Thyroid gland (tissue), 4 donors: ENCODE data around the gene ZSCAN2. TPM values are rescaled to one million over a fixed set of nuclear protein-coding genes. Genes with fewer than 3 reads are reported as not detected.

Source experiments
- DNase-seq, 2 donors: peaks; one replicate each; pipeline ENCODE4 v3.0.0-alpha.2; 2019
- H3K27ac ChIP-seq, 3 donors: fragments of 200-600 bp; sonication (generic); 1 replicate in 2 of 3; 2 replicates in 1 of 3; pipeline ENCODE4 v1.5.1; 2016 to 2019; ENCODE audit warnings: mild to moderate bottlenecking in 1 of 3, moderate library complexity in 1 of 3
- H3K27me3 ChIP-seq: fragments of 200-600 bp; sonication (generic); one replicate; pipeline ENCODE4 v1.5.1; 2019
- H3K36me3 ChIP-seq, 2 donors: fragments of 200-600 bp; sonication (generic); one replicate each; pipeline ENCODE4 v1.5.1; 2016 to 2019
- H3K4me1 ChIP-seq, 2 donors: fragments of 200-600 bp; sonication (generic); one replicate each; pipeline ENCODE4 v1.5.1; 2017 to 2019
- H3K4me3 ChIP-seq, 3 donors: fragments of 200-600 bp; sonication (generic); replicated peaks in 1 of 3; 1 replicate in 2 of 3; 2 replicates in 1 of 3; pipeline ENCODE4 v1.5.1; 2016; ENCODE audit warnings: mild to moderate bottlenecking in 1 of 3
- H3K9me3 ChIP-seq: fragments of 200-600 bp; sonication (generic); one replicate; pipeline ENCODE4 v1.5.1; 2017
- CTCF ChIP-seq, 6 experiments: fragments of 200-600 bp in 3 of 6; fragments of 450-650 bp in 3 of 6; sonication (generic) in 3 of 6; IDR thresholded peaks; one replicate each; pipeline ENCODE4 v1.5.1; 2016 to 2019; ENCODE audit warnings: antibody characterized with exemption in 6 of 6, mild to moderate bottlenecking in 2 of 6, inconsistent platforms in 1 of 6, moderate library complexity in 1 of 6
- POLR2A ChIP-seq, 2 donors: fragments of 450-650 bp; IDR thresholded peaks; one replicate each; pipeline ENCODE4 v1.6.1; 2017; ENCODE audit warnings: antibody characterized with exemption in 2 of 2, mild to moderate bottlenecking in 2 of 2, moderate library complexity in 1 of 2
- whole genome bisulfite sequencing, 2 donors: methylation state at CpG; one replicate each; pipeline ENCODE4 v1.1.5; 2017; 5-methylcytosine and 5-hydroxymethylcytosine counted together
- intact Hi-C: fragments of 100-400 bp; cut with DNase I; formaldehyde crosslinking; loops from one replicate; pipeline ENCODE4 v1.15.1; 2023
- total RNA-seq, 4 donors: library from RNA; depleted of rRNA; stranded (reverse); fragments of >200 nt; gene quantifications; one replicate each; pipeline ENCODE4 v1.2.3, GENCODE V29; 2016

The ZSCAN2 gene
- total RNA-seq, 4 donors from 2014 or later, result 9.1 to 22.7 (median 11.7) TPM

- no peak overlapping the region for H3K4me3 ChIP-seq
- DNase-seq, result no peak
- no peaks in the 10 kb centered on the region for H3K9me3 ChIP-seq
- intact Hi-C loops, result loop anchor here (10.0 kb wide), 1 partner anchor 95 kb away; the partner anchor contains the start of gene ZNF592
- 92 to 100% methylated on average over 2 of the region's 2 CpGs for WGBS, 2 donors
- peak overlapping the region in 1 of 3 donors; percentile 2 for H3K27ac ChIP-seq
- H3K27me3 ChIP-seq, result no peaks in the 10 kb centered on the region
- peaks cover 13 to 32% of the 10 kb centered on the region in 2 donors for H3K4me1 ChIP-seq
- TF ChIP-seq CTCF (IDR thresholded peaks at IDR 0.05), result no peak
- no peak for TF ChIP-seq POLR2A (IDR thresholded peaks at IDR 0.05)
- H3K36me3 ChIP-seq, result peaks cover 42 to 56% of the 10 kb centered on the region in 2 donors
Observed at GRCh38 chr15:84649706-84650105, 48.9 kb downstream of the ZSCAN2 start.

GRCh38 chr15:84653584-84653909 lies 52.7 kb downstream of the ZSCAN2 start:
- Histone ChIP-seq H3K27me3 (no peaks in the 10 kb centered on the region), H3K4me1 (peaks cover 18 to 35% of the 10 kb centered on the region in 2 donors), H3K27ac (peak overlapping the region; percentile 62 to 88 (median 83)), H3K9me3 (no peaks in the 10 kb centered on the region), H3K36me3 (peaks cover 8 to 20% of the 10 kb centered on the region in 2 donors), H3K4me3 (peak overlapping the region; percentile 77 to 94 (median 80))
- WGBS, 2 donors, result 7 to 24% methylated on average over 6 to 7 of the region's 7 CpGs
- intact Hi-C loops, result loop anchor here (10.0 kb wide), 1 partner anchor 91 kb away; the partner anchor contains the start of gene ZNF592
- TF ChIP-seq POLR2A (IDR thresholded peaks at IDR 0.05) (no peak), CTCF (IDR thresholded peaks at IDR 0.05) (no peak)
- DNase-seq, result peak in 1 of 2 donors; percentile 22

- H3K27ac ChIP-seq, result peak within 1 kb of the TSS; percentile 62 to 88 (median 83)
- WGBS, 2 donors, result 0 to 1% methylated on average over 11 to 24 of the region's 49 CpGs
- no peaks in the 10 kb centered on the region for H3K27me3 ChIP-seq
- H3K9me3 ChIP-seq, result no peaks in the 10 kb centered on the region
- H3K36me3 ChIP-seq, result peaks cover 8 to 19% of the 10 kb centered on the region in 2 donors
- intact Hi-C loops, result loop anchor here (10.0 kb wide), 1 partner anchor 91 kb away; the partner anchor contains the start of gene ZNF592
- peak within 1 kb of the TSS; percentile 77 to 94 (median 80) for H3K4me3 ChIP-seq
- peak; percentile 97 to 98 for DNase-seq
- TF ChIP-seq CTCF (IDR thresholded peaks at IDR 0.05) (no peak), POLR2A (IDR thresholded peaks at IDR 0.05) (peak in 1 of 2 donors; percentile 91)
- H3K4me1 ChIP-seq, result peaks cover 20 to 35% of the 10 kb centered on the region in 2 donors
Observed at GRCh38 chr15:84653910-84654688, 53.3 kb downstream of the ZSCAN2 start, which contains the start of gene WDR73. Gene WDR73 (minus strand): TSS chr15:84654283. CDS start chr15:84654274, 9 bp downstream.

- Histone ChIP-seq H3K9me3 (no peaks in the 10 kb centered on the region), H3K4me1 (peaks cover 20 to 36% of the 10 kb centered on the region in 2 donors), H3K27me3 (no peaks in the 10 kb centered on the region), H3K4me3 (peak overlapping the region in 2 of 3 donors; percentile 77 to 80), H3K36me3 (peaks cover 8 to 15% of the 10 kb centered on the region in 2 donors), H3K27ac (peak overlapping the region; percentile 62 to 88 (median 83))
- TF ChIP-seq CTCF (IDR thresholded peaks at IDR 0.05), result peak in 5 of 6 experiments; percentile 36 to 70 (median 67)
- no peak for TF ChIP-seq POLR2A (IDR thresholded peaks at IDR 0.05)
- intact Hi-C loops, result loop anchor here (5.0 to 10.0 kb wide), 2 partner anchors 62 to 90 kb away; partner anchors contain the start of genes SEC11A and ZNF592
- 7 to 8% methylated on average over 19 of the region's 19 CpGs for WGBS, 2 donors
- peak; percentile 83 to 85 for DNase-seq
Observed at GRCh38 chr15:84654689-84655453, 54.1 kb downstream of the ZSCAN2 start.
